Activated naive CD4-positive, alpha-beta T cell treated with anti-CD3 and anti-CD28 coated beads for 36 hours (primary cell): Measurements from ENCODE around the gene BICRA. TPM values are rescaled to one million over a fixed set of nuclear protein-coding genes. Genes with fewer than 3 reads are reported as not detected.

Source experiments
- CTCF ChIA-PET: fragments of 350-600 bp; sonication (Branson Sonifier 250); formaldehyde crosslinking; loops from one replicate; lab custom pipeline; 2021; ENCODE audit warnings: antibody characterized with exemption; lab: Charles Lee
- DNase-seq: peaks from one replicate; pipeline ENCODE4 v3.0.0-alpha.2; 2020
- H3K27ac Mint-ChIP-seq: one replicate; pipeline ENCODE4 v1.8.0; 2021; ENCODE audit warnings: mild to moderate bottlenecking, mixed read lengths
- H3K27me3 Mint-ChIP-seq: one replicate; pipeline ENCODE4 v1.8.0; 2021; ENCODE audit warnings: low read depth, mixed read lengths
- H3K36me3 Mint-ChIP-seq: one replicate; pipeline ENCODE4 v1.8.0; 2021; ENCODE audit warnings: low read depth, mixed read lengths
- H3K4me1 Mint-ChIP-seq: one replicate; pipeline ENCODE4 v1.8.0; 2021; ENCODE audit warnings: low read depth, mixed read lengths
- H3K4me3 Mint-ChIP-seq: one replicate; pipeline ENCODE4 v1.8.0; 2021; ENCODE audit warnings: mild to moderate bottlenecking, moderate library complexity, mixed read lengths
- H3K9me3 Mint-ChIP-seq: one replicate; pipeline ENCODE4 v1.8.0; 2021; ENCODE audit warnings: mixed read lengths
- intact Hi-C: fragments of 100-400 bp; cut with micrococcal nuclease; formaldehyde crosslinking; loops from one replicate; pipeline ENCODE4 v1.15.1; 2023
- total RNA-seq, 2 experiments: library from RNA; stranded (reverse); gene quantifications; one replicate each; pipeline ENCODE4 v1.2.3, GENCODE V29; 2021

BICRA gene
- total RNA-seq, 2 experiments from 2014 or later, result 11.2 to 12.5 TPM

DNA sequence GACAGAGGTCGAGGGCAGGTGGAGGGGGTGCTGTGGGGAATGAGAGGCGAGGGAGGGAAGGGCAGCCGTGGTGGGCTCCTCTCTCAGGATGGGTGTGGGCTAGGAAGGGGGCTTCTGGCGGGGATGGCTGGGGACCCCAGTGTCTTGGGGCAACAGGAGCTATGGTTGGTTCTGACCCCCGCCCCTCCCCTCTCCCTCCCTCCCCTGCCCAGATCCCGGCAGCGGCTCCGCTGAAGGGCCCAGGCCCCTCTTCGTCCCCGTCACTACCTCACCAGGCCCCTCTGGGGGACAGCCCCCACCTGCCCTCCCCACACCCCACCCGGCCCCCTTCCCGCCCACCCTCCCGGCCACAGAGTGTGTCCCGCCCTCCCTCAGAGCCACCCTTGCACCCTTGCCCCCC is 85.0 kb downstream of the BICRA start:
- intact Hi-C loops, result no loop called here
- peaks cover 1% of the 10 kb centered on the region for H3K36me3 Mint-ChIP-seq
- H3K27ac Mint-ChIP-seq, result no peak overlapping the region
- no peaks in the 10 kb centered on the region for H3K27me3 Mint-ChIP-seq
- CTCF ChIA-PET, result interaction anchor here (0.6 kb wide), 1 partner anchor 172 kb away, joined by 3 read pairs; no protein-coding TSS in a partner anchor
- peaks cover 7% of the 10 kb centered on the region for H3K4me1 Mint-ChIP-seq
- H3K4me3 Mint-ChIP-seq, result no peak overlapping the region
- no peak for DNase-seq
- H3K9me3 Mint-ChIP-seq, result no peaks in the 10 kb centered on the region

DNA sequence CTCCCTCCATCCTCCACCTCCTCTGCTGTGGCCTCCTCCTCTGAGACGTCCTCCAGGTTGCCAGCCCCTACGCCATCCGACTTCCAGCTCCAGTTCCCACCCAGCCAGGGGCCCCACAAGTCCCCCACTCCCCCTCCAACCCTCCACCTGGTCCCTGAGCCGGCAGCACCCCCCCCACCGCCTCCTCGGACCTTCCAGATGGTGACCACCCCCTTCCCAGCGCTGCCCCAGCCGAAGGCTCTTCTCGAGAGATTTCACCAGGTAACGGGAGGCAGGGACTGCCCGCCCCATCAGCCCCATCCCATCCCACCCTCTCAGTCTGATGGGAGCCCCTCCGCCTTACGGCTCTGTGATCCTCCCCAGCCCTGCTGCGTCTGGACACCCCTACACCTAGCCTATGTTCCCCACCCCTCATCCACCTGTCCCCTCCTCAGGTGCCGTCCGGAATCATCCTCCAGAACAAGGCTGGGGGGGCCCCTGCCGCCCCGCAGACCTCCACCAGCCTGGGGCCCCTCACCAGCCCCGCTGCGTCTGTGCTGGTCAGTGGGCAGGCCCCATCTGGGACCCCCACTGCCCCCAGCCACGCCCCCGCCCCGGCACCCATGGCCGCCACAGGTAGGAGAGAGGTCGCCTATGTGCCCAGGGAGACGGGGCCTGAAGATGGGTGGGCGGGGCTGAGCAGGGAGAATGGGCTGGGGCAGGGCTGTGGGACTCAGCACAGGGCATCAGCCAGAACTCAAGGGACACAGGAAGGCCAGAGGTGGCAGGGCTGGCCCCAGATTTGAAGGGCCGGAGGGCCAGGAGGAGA is 85.7 kb downstream of the BICRA start:
- CTCF ChIA-PET, result interaction anchor here (0.6 to 1.2 kb wide), 2 partner anchors 171 to 258 kb away, joined by 3 read pairs; no protein-coding TSS in a partner anchor
- H3K27me3 Mint-ChIP-seq, result no peaks in the 10 kb centered on the region
- no peak overlapping the region for H3K27ac Mint-ChIP-seq
- no peak overlapping the region for H3K4me3 Mint-ChIP-seq
- H3K36me3 Mint-ChIP-seq, result peaks cover 1% of the 10 kb centered on the region
- H3K9me3 Mint-ChIP-seq, result no peaks in the 10 kb centered on the region
- H3K4me1 Mint-ChIP-seq, result peaks cover 7% of the 10 kb centered on the region
- intact Hi-C loops, result loop anchor here (5.0 kb wide), 2 partner anchors 82 to 412 kb away; no protein-coding TSS in a partner anchor
- no peak for DNase-seq

DNA sequence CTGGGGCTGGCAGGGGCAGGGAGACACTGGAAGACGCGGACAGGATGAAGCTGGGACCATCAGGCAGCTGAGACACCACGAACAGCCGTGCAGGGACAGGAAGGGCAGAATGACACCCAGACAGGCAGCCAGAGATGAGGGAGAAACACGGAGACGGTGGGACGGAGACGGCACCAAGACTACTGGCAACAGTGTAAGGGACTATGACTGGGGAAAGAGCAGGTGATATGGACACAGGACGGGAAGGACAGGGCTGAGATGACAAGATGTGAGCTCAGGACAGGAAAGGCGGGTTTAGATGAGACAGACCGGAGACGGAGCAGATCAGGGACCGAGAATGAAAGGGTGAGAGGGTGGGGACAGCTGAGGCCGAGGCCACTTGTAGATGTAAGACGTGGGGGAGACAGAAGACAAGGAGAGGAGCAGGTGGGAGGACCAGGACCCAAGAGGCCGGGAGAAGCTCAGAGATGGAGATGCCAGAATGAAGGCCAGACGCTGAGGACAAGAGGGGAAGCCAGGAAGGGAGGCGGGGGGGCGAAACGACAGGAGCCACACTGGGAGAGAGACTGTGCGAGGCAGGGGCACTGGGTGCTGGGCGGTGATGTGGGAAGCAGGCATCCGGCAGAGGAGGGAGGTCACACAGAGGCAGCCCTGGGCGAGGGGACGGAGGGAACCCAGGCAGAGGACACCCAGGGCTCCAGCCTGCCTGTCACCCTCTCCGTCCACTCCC is 86.8 kb downstream of the BICRA start:
- Mint-ChIP-seq H3K4me3 (no peak overlapping the region), H3K27me3 (no peaks in the 10 kb centered on the region), H3K36me3 (peaks cover 1% of the 10 kb centered on the region), H3K4me1 (peaks cover 4% of the 10 kb centered on the region), H3K9me3 (no peaks in the 10 kb centered on the region), H3K27ac (no peak overlapping the region)
- intact Hi-C loops, result loop anchor here (5.0 kb wide), 2 partner anchors 83 to 413 kb away; no protein-coding TSS in a partner anchor
- CTCF ChIA-PET, result interaction anchor here (1.0 to 1.2 kb wide), 3 partner anchors 10 to 259 kb away, joined by 3 read pairs; no protein-coding TSS in a partner anchor
- no peak for DNase-seq

DNA sequence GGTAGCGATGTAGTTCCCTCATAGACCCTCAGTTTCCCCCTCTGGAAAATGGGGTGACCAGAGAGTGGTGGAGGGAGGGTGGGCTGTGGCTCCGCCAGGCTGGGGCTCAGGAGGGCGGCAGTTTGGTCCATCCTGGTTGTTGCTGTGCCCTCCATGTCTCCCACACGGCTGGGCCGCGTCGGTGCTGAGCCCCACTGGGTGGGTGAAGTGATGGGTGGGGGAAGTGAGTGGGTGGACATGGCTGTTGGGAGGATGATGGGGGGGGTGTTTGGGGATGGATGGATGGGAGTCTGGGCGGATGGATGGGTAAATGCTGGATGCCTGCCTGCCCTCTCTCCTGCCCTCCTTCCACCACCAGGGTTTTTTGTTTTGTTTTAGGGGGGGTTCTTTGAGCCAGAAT is 87.7 kb downstream of the BICRA start:
- CTCF ChIA-PET, result interaction anchor here (1.1 kb wide), 1 partner anchor 10 kb away, joined by 3 read pairs; no protein-coding TSS in a partner anchor
- no peak overlapping the region for H3K4me3 Mint-ChIP-seq
- H3K27me3 Mint-ChIP-seq, result no peaks in the 10 kb centered on the region
- no peak overlapping the region for H3K27ac Mint-ChIP-seq
- no peaks in the 10 kb centered on the region for H3K9me3 Mint-ChIP-seq
- DNase-seq, result no peak
- intact Hi-C loops, result loop anchor here (5.0 kb wide), 2 partner anchors 84 to 414 kb away; no protein-coding TSS in a partner anchor
- H3K4me1 Mint-ChIP-seq, result peaks cover 2% of the 10 kb centered on the region
- H3K36me3 Mint-ChIP-seq, result no peaks in the 10 kb centered on the region

DNA sequence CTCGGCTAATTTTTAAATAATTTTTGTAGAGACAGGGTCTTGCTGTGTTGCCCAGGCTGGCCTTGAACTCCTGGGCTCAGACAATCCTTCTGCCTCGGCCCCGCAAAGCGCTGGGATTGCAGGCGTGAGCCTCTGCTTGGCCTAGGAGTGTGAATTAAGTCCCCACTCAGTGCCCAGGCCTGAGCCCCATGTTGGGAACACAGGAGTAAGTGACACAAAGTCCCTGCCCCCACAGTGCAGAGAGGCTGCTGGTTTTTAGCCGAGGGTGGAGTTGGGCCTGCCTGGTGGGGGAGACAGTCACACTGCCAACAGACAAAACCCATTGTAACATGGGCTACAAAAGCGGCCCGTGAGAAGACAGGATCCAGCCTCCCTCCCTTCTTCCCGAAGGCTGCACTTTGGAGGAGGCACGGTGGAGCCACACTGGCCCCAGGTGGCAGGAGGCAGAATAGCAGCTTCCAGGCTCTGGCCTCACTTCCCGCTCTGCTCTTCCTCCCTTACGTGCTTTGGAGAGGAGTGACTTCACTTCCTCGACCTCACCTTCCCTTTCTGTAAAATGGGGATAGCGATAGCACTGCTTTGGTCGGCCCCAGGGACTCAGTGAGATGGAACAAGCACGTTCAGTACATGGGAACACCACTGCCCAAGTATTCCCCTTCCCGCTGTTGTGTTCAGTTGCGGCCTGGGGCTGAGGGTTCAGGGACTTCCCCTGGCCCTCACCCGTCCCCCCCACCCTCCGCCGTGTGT is 89.1 kb downstream of the BICRA start:
- H3K9me3 Mint-ChIP-seq, result no peaks in the 10 kb centered on the region
- intact Hi-C loops, result loop anchor here (1.0 to 5.0 kb wide), 6 partner anchors 86 to 416 kb away; partner anchors contain the start of genes KPTN and NAPA
- H3K27me3 Mint-ChIP-seq, result no peaks in the 10 kb centered on the region
- H3K36me3 Mint-ChIP-seq, result peaks cover 2% of the 10 kb centered on the region
- peak; percentile 74 for DNase-seq
- CTCF ChIA-PET, result interaction anchor here (0.7 to 2.6 kb wide), 4 partner anchors 10 to 270 kb away, joined by 3 to 13 read pairs (median 5); partner anchors contain the start of gene EHD2
- no peak overlapping the region for H3K4me3 Mint-ChIP-seq
- no peak overlapping the region for H3K27ac Mint-ChIP-seq
- H3K4me1 Mint-ChIP-seq, result peaks cover 2% of the 10 kb centered on the region

DNA sequence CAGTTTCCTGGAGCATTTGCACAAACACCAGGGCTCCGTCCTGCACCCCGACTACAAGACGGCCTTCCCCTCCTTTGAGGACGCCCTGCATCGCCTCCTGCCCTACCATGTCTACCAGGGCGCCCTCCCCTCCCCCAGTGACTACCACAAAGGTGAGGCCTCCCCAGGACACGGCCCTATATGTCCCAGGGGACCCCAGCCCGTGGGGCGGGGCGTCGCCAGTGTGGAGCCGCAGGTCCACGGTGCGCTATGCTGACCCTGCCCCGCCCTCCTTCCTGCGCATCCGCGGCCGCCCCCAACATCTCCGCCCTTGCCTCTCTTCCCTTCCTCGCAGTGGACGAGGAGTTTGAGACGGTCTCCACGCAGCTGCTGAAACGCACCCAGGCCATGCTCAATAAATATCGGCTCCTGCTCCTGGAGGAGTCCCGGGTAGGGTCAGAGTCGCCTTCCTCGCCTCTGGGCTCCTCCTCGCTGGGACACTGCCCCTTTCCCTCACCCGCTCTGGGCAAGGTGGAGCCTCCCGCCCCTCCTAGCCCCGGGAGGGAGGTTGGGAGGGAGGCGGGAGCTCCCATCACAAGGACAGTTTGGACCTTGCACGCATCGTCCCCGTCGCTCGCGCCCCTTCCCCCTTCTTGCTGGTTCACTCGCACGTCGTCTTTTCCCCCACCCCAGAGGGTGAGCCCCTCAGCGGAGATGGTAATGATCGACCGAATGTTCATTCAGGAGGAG is 89.9 kb downstream of the BICRA start:
- Mint-ChIP-seq H3K4me3 (no peak overlapping the region), H3K4me1 (peaks cover 2% of the 10 kb centered on the region), H3K27me3 (no peaks in the 10 kb centered on the region), H3K36me3 (peaks cover 2% of the 10 kb centered on the region), H3K9me3 (no peaks in the 10 kb centered on the region), H3K27ac (no peak overlapping the region)
- CTCF ChIA-PET, result interaction anchor here (0.7 to 2.6 kb wide), 11 partner anchors 8 to 265 kb away, joined by 3 to 13 read pairs (median 4); partner anchors contain the start of gene EHD2
- intact Hi-C loops, result loop anchor here (1.0 to 5.0 kb wide), 6 partner anchors 86 to 416 kb away; partner anchors contain the start of genes KPTN and NAPA
- no peak for DNase-seq

DNA sequence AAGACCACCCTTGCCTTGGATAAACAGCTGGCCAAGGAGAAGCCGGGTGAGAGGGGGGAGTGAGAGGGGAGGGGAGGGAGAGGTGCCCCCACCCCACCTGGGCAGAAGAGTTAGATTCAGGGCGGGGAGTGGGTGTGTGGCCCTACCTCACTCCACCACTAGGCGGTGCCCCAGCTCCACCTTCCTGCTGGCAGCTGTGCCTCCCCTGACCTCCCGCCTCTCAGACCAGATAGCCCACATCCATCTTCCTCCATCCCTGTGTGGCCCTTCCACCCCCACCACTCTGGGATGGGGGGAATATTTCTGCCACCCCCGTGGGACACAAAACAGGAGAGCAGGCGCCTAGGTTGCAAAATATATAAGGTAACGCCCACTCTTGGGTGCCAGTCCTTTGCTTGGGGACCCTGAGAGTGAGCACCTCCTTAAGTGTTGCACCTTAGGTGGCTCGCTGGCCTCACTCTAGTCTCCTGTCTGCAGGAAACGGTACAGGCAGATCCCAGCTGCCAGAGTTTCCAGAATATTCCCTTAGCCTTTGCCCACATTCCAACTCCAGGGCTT is 90.5 kb downstream of the BICRA start:
- CTCF ChIA-PET, result interaction anchor here (0.6 to 2.6 kb wide), 15 partner anchors 8 to 271 kb away, joined by 3 to 13 read pairs (median 4); partner anchors contain the start of gene EHD2
- Mint-ChIP-seq H3K36me3 (peaks cover 2% of the 10 kb centered on the region), H3K4me1 (peaks cover 2% of the 10 kb centered on the region), H3K27me3 (no peaks in the 10 kb centered on the region), H3K27ac (no peak overlapping the region), H3K4me3 (no peak overlapping the region), H3K9me3 (no peaks in the 10 kb centered on the region)
- intact Hi-C loops, result loop anchor here (2.0 to 5.0 kb wide), 5 partner anchors 87 to 417 kb away; partner anchors contain the start of genes KPTN and NAPA
- peak; percentile 66 for DNase-seq

DNA sequence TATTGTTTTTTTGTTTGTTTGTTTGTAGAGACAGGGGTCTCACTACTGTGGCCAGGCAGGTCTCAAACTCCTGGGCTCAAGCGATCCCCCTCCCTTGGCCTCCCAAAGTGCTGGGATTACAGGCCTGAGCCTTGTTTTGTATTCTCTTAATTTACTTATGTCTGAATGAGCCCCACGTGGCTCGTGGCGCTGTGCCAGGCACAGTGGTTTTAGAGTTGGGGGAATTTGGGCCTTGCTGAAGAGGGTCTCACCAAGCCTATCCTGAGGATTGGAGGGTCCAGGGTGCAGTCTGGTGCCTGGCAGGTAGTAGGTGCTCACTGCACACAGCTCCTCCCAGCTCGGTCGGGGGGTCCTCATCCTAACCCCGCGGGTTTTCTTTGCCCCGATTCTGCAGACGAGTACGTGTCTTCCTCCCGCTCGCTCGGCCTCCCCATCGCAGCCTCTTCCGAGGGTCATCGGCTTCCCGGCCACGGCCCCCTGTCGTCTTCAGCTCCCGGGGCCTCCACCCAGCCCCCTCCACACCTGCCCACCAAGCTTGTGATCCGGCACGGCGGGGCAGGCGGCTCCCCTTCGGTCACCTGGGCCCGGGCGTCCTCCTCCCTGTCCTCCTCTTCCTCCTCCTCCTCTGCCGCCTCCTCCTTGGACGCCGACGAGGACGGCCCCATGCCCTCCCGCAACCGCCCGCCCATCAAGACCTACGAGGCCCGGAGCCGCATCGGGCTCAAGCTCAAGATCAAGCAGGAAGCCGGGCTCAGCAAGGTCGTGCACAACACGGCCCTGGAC is 92.2 kb downstream of the BICRA start:
- Mint-ChIP-seq H3K27ac (no peak overlapping the region), H3K27me3 (no peaks in the 10 kb centered on the region), H3K9me3 (no peaks in the 10 kb centered on the region), H3K4me1 (peaks cover 2% of the 10 kb centered on the region), H3K36me3 (peaks cover 2% of the 10 kb centered on the region), H3K4me3 (no peak overlapping the region)
- intact Hi-C loops, result no loop called here
- CTCF ChIA-PET, result interaction anchor here (2.5 kb wide), 1 partner anchor 264 kb away, joined by 6 read pairs; no protein-coding TSS in a partner anchor
- no peak for DNase-seq

DNA sequence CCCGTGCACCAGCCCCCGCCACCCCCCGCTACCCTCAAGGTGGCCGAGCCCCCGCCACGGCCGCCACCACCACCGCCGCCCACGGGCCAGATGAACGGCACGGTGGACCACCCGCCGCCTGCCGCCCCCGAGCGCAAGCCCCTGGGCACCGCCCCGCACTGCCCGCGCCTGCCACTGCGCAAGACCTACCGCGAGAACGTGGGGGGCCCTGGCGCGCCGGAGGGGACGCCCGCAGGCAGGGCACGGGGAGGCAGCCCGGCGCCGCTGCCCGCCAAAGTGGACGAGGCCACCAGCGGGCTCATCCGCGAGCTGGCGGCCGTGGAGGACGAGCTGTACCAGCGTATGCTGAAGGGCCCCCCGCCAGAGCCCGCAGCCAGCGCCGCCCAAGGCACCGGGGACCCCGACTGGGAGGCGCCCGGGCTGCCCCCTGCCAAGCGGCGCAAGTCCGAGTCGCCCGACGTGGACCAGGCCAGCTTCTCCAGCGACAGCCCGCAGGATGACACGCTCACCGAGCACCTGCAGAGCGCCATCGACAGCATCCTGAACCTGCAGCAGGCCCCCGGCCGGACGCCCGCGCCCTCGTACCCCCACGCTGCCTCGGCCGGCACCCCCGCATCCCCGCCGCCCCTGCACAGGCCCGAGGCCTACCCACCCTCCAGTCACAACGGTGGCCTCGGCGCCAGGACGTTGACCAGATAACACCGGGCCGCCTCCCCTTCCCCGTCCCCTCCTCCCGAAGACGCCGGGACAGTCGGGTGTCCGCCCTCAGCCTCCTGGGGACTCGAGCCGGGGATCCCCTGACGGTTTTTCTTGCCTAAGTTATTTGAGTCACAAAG is 93.0 kb downstream of the BICRA start:
- Mint-ChIP-seq H3K4me3 (no peak overlapping the region), H3K36me3 (peaks cover 2% of the 10 kb centered on the region), H3K27ac (no peak overlapping the region), H3K4me1 (peaks cover 2% of the 10 kb centered on the region), H3K27me3 (no peaks in the 10 kb centered on the region), H3K9me3 (no peaks in the 10 kb centered on the region)
- CTCF ChIA-PET, result interaction anchor here (2.5 kb wide), 1 partner anchor 265 kb away, joined by 6 read pairs; no protein-coding TSS in a partner anchor
- intact Hi-C loops, result no loop called here
- no peak for DNase-seq
